G401.6 (cell line): ENCODE data around the gene CREB5.

Experiments
- FAIRE-seq: peaks from 2 replicates; lab custom pipeline; 2012; peaks lifted over from hg19 to GRCh38; lab: Jason Lieb, UNC

CREB5 gene

GRCh38 chr7:28646376-28647075 is 234.2 kb downstream of the CREB5 start:
- no peak for FAIRE-seq

DNA sequence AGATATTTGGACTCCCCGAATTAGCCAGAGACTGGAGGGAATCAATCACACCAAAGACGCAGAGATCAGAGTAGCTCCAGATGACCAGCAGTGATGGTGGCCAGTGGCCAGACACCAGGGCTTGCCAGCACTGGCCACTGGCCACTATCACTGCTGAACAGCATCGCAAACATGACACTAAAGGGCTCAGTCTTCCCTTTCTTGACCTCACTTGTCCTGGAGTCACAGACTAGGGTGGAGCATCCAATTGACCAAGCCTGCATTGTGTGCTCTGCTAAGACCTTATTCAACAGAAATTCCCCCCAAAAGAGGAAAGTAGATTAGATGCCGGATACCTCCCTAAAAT is 234.7 kb downstream of the CREB5 start:
- no peak for FAIRE-seq

DNA sequence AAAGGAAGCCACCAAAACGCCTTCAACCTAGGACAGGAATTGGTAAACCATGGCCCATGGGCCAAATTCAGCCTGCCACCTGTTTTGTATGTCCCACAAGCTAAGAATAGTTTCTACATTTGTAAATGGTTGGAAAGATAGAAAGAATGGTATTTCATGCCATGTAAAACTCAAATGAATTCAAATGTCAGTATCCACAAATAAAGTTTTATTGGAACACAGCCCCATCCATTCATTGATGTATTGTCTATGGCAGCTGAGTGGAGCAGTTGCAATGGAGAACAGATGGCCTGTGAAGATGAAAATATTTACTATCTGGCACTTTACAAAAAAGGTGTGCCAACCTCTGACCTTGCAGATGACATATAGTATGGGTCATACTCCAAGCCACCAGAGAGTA is 236.9 kb downstream of the CREB5 start:
- no peak for FAIRE-seq

DNA sequence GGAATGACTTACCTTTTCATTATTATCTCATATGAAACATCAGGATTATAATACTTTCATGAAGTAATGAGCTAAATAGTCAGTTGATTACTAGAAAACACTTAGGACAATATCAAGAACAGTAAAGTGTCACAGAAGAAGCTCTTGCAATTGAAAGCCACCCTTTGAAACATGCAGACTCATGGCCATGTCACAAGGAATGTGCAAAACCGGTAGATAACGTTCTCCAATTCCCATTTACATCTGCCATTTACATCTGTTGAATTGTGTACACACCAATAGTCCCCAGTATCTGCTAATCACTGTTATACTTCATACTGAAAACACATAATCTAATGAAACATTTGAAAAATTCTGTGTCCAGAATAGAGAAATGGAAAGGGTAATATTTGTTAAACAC is 237.5 kb downstream of the CREB5 start:
- no peak for FAIRE-seq

DNA sequence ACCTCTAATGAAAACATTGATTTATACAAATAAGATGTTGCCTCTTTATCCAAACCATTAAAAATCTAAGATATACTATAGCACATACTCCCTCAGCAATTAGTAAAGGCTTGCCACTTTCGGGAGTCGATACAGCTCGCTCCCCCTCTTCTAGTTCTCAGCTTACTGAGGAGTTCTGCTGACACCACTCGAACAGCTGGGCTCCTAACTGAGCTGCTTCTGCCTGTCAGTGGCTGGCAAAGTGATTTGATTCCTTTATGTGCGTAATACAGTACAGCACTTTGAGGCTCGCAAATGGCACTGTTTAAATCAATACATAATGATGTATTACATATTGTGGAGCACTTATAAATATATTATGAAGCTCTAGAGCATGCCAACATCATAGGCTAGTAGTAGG is 241.8 kb downstream of the CREB5 start:
- no peak for FAIRE-seq

DNA sequence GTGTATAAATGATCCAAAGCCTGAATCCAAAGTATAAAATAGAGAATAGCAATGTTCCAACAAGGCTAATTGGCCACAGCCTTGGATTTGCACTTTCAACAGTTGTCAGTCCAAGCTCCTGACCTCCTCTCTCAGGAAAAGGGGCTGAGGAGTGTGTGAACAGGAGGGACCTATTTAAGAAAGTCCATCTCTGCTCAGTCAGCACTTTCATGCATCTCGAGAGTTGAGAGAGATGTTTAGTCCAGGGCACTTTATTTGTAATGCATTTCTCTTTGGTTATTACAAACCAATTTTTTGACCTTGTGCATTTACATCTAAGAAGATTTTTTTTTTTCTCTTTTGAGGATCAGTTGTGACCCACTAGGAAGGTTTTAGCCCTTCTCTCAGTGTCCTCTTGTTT is 244.2 kb downstream of the CREB5 start:
- FAIRE-seq: no peak

DNA sequence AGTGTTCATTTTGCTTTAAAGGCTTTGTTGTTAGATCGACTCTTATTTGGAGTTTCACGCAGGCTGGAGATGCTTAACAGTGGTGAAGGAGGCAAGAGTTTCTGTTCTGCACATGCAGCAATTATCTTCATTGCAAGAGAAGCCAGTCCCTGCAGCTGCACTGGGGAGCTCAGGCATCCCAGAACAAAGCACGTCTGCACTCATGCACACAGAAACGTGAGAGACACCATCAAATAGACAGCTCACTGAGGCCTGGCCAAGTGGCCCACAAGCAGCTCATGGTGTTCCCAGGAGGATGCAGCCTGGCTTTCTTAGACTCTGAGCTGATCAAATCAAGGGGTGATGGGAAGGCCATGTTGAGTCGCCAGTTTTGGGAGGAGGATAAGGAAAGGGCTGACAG is 246.1 kb downstream of the CREB5 start:
- FAIRE-seq: no peak

DNA sequence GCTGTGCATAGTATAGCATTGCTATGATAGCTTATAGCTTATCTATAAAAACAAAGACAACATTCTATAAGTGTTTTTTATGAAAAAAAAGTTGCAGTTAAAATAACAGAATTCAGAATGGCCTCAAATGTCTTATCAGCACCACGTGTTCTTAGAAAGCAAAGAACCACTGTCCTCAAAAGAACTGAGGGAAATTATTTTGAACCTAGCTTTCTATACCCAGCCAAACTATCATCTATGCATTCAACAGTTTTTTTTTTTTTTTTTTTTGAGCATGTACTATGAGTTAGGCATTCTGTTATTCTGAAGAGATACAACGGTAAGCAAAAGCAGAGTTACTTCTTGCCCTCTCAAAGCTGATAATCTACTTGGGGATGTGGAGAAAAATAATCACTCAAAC is 247.8 kb downstream of the CREB5 start:
- FAIRE-seq: no peak

- FAIRE-seq: no peak
Observed at GRCh38 chr7:28661826-28662595, 249.7 kb downstream of the CREB5 start.

DNA sequence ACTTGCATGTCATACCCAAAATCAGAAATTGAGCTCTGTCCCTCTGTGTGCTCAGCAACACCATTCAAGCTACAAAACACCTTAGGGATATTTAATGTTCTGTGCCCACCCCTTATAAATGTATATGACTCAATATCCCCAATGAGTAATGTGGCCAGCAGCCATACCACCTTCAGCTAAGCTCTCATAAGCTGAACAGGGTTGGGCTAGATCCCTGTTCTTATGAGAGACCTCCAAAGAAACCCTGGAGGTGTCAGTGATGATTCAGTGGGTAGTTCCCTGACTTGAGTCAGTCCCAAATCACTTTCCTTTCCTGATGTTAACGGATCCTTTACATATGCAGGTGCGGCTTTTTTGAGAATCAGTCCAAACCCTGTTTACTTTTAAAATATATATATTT is 253.8 kb downstream of the CREB5 start:
- FAIRE-seq: no peak

GRCh38 chr7:28668085-28668484 is 255.8 kb downstream of the CREB5 start:
- FAIRE-seq: no peak

- FAIRE-seq: no peak
Observed at GRCh38 chr7:28669330-28669729, 257.0 kb downstream of the CREB5 start.

GRCh38 chr7:28671526-28671925 is 259.2 kb downstream of the CREB5 start:
- no peak for FAIRE-seq

- FAIRE-seq: no peak
Observed at GRCh38 chr7:28672397-28672797, 260.1 kb downstream of the CREB5 start.

DNA sequence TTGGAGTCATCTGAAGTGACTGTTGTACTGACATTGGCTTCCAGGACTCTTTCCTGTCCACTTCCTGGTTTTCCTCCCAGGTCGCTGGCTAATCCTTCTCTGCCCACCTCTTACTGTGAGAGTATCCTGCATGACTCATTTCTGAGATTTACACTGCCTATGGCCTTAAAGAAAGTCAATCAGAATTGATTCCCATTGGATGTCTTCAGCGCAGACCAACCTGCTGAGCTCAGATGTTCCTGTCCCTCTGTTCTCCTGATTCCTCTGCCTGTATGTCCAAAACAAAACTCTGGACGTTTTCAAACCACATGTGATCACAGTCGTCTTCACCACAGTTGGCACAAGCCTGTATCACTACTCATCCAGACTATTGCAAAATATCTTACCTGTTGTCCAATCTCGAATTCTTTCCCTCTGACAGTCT is 262.1 kb downstream of the CREB5 start:
- FAIRE-seq: no peak

DNA sequence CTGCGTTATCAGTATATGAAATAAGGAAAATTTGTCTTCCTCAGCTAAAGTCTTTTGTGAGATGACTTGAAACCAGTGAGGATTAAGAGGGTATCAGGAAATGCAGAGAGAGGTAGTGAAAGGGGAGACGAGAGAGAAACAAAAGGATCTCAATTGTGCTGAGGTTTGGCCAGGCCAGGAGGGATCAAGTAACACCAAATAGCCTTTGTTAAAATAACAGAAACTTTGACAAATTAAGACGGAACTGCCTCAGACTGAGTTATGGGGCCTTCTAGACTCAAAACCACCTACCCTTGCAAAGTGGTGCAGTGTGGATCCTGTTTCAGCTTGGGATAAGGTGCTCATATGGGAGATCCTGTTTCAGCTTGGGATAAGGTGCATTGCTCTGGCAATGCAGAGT is 263.1 kb downstream of the CREB5 start:
- no peak for FAIRE-seq

DNA sequence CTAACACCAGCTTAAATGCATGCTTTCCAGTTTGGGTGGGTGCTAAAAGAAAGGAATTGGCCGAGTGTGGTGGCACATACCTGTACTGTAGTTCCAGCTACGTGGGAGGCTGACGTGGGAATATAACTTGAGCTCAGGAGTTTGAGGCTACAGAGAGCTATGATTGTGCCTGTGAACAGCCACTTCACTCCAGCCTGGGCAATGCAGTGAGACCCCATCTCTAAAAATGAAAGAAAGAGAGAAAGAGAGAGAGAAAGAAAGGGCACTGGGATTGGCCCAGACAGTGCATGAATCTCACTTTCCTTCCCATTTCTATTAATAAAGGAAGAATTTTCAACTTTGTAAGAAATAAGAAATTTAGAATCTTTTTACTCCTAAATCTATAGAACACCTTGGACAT is 265.4 kb downstream of the CREB5 start:
- FAIRE-seq: no peak

DNA sequence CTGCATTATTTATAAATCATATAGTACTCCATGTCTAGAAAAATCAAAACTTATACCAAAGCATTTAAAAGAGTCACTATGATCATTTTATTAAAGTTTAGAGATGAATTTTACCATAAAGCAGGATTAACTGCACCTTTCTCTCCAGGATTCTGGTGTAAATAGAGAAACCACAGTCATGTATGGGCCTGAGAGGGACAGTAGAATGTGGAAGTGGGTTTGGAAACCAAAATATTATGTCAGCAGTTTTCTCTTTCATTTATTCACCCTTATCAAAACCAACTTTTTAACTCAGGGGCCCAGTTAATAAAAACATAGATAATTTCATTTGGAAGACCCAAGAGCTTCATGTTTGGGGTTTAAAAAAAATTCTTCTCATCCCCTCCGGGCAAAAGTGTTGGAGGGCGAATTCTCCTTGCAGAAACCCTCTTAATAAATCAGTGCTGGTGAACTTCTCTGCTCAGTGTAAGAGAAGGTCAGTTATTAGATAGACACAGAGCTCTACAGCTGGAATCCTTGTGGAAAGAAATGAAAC is 266.2 kb downstream of the CREB5 start:
- FAIRE-seq: no peak

DNA sequence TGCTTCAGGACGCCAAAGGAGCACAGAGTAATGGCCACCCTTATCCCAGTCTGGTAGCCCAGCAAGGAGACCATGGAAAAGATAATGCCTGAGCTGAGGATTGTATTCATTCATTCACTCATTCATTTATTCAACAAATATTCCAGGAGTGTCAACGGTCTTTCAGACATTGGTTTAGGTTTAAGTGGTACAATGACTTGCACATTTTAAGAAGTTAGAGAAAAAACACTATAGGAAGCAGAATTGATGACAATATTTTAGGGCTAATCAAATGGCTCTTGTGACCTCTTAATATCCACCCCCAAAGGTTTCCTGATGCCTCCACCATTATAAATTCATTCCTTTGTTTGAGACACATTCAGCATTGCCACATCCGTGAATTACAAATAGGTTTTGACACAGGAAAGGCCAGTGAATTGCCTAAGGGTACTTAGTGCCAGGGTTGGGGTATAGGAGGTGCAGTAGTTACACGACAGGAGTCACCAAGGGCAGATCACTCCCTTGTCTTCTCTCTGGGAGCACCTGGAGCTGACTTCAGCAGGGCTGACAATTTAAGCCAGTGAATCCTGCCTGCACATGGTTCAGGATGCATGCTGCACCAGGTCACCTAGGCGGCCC is 269.5 kb downstream of the CREB5 start:
- no peak for FAIRE-seq

DNA sequence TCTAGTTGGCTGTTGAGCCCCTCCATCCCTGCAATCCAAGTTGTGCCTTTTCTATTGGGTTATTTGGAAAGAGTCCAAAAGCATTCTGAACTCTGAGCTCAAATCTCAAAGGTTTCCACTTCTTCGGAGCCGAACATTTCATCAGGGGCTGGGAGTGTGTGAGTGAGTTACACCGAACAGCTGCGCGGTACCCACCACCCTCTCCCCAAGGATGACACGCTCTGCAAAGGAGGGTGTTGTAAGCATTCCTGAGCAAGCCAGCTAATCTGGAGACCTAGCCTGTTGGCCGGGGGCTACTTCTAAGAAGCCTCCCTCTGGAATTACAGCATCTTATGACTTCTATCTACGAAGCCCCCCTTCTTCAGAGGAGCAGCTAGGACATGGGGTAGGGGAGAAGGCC is 270.5 kb downstream of the CREB5 start:
- FAIRE-seq: no peak

GRCh38 chr7:28684650-28685241 is 272.4 kb downstream of the CREB5 start:
- no peak for FAIRE-seq

DNA sequence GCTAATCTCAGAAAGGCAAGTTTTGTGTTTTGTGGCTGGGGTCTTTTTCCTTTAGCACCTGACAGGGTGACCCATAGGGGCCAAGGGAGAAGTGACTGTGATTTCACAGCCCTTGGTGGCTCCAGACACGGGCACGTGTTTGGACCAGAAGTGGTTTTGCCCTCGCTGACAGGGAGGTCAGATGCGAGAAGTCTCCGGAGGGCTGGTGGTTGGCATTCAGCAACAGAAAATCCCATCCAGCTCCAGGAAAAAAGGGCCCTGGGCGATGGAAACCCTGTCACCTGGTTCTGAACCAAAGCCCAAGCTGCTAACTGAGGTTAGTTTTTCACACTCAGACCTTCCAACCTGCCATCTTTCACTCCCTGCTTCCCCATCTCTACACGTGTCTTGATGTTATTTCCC is 272.9 kb downstream of the CREB5 start:
- no peak for FAIRE-seq
